HK-2 (cell line): ENCODE results near the gene DIP2B.
A peak's percentile ranks its signal among the peaks of the same experiment; 100 is the strongest.

Experiments
- DNase-seq: peaks from one replicate; pipeline ENCODE4 v3.0.0-alpha.2; 2018; ENCODE audit not compliant: unreplicated experiment

DIP2B gene

DNA sequence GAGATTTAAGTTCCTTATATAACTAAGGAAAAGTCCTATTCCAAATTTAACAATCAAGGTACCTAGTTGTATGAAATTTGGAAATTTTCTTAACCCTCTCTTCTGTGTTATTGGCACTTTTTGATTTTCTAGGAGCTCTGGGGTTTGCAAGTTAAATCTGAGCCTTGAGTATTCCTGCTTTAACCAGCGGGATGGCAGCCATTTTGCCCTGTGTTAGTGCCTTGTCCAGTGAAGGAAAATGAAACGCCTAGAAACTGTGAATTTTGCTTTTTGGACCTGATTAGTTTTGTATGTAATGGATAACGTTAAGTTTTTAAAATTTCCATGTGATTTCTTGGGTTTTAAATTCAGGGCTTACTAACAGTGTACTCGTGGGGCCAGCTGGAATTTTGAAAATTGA lies 45.1 kb downstream of the DIP2B start:
- DNase-seq, result no peak

DNA sequence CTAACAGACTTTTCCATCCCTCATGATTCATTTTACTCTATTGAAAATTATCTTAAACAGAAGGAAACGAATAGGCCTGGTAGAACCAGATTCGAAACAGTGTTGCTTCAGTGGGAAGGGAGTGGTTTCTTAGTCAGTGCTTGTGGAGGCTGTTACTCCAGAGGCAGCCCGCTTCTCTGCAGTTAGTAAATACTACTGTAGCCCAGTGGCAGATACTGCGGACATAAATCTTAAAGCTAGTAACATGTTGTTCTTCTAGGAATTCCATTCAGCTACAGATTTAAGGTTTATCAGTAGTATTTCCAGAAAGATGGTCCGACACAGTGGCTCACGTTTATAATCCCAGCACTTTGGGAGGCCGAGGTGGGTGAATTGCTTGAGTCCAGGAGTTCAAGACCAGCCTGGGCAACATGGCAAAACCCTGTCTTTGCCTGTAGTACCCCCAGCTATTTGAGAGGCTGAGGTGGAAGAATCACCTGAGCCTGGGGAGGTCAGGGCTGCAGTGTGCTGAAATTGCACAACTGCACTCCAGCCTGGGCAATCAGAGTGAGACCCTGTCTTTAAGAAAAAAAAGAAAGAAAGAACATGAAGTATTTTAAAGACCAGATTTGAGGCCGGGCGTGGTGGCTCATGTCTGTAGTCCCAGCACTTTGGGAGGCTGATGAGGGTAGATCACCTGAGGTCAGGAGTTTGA lies 45.9 kb downstream of the DIP2B start:
- no peak for DNase-seq

DNA sequence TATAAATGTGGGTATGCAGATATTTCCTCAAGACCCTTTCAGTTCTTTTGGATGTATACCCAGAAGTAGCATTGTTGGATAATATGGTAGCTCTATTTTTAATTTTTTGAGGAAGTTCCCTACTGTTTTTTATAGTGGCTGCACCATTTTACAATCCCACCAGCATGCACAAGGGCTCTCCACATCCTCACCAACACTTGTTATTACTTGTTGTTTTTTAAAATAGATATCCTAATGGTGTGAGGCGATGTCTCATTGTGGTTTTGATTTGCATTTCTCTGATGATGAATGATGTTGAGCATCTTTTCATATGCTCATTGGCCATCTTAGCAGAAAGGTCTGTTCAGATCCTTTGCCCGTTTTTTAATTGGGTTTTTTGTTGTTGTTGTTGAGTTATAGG lies 47.1 kb downstream of the DIP2B start:
- no peak for DNase-seq

DNA sequence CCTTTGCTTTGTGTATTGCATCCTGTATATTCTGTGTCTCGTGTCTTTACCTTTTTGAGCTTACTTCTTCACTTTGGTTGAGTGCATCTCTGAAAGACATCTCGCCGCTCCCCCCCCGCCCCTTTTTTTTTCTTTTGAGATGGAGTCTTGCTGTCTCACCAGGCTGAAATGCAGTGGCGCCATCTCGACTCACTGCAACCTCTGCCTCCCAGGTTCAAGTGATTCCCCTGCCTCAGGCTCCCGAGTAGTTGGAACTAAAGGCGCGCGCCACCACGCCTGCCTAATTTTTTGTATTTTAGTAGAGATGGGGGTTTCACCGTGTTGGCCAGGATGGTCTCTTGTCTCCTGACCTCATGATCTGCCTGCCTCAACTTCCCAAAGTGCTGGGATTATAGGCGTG lies 49.9 kb downstream of the DIP2B start:
- no peak for DNase-seq

DNA sequence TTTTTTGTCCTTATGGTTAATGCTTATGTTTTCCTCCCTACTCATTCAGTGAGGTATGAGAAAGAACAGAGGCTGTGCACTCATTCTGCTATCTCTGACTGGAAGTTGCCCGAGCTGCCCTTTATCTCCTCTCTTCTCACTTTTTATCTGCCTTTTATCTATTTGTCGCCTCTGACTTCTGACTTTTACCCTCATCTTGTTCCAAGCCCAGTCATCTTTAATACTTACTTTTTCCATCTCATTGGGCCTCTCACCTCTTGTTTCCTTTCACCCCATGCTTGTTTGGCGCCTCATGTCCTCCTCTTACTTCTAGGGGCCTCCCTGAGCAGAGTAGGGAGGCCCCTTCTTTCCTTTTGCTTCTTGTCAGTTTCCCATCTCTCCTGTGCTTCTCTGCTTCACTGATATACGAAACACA lies 50.7 kb downstream of the DIP2B start:
- no peak for DNase-seq

DNA sequence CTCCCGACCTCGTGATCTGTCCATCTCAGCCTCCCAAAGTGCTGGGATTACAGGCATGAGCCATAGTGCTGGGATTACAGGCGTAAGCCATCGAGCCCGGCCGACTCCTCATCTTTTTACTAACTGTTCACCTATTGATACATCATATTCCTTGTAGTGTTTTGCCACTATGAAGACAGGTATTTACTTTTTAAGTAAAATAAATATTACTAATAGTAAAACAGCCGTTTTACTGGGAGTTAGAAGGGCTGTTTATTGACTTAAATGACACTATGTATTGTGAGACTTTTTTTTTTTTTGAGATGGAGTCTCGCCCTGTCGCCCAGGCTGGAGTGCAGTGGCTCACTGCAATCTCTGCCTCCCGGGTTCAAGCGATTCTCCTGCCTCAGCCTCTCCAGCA lies 51.5 kb downstream of the DIP2B start:
- DNase-seq, result no peak

DNA sequence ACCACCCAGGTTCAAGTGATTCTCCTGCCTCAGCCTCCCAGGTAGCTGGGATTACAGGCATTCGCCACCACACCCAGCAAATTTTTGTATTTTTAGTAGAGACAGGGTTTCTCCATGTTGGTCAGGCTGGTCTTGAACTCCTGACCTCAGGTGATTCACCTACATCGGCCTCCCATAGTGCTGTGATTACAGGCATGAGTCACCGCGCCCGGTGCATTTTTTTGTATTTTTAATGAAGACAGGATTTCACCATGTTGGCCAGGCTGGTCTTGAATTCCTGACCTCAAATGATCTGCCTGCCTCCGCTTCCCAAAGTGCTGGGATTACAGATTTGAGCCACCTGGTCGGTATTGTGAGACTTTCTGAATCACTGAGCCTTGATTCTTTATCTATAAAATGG lies 52.0 kb downstream of the DIP2B start:
- DNase-seq, result peak; percentile 48

DNA sequence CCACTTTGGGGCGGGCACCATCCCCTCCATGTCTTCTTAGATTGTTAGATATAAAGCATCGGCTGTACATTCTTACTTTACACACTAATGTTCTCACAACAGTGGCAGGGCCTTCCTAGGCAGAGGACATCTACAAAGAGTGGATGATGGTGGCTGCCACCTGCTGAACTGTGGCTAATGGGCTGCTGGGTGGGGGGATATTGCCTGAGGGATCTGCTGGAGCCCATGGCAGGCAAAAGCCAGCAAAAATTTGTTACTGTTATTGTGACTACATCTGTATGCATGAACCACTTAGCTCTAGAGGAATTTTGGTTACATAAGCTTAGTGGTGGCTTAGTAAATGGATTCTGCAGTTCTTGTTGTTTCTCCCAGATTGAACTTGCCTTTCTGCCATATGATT lies 52.6 kb downstream of the DIP2B start:
- DNase-seq, result no peak

DNA sequence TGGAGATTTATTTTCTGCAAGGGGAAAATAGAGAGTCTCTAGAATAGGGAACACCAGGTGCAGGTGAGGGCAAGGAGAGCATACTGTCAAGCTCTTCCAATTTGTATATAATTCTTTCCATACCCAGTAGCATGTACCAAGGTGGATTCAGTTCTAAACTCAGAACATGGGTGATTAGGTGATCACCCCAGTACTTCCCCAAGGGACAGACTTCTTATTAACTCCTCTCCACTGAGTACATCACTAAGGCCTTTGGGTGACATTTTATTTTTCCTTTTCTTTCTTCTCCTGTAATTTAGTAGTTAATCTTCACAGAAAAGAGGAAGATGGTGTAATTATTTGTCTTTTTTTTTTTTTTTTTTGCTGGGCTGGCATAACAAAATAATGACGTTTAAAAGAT lies 54.2 kb downstream of the DIP2B start:
- no peak for DNase-seq

DNA sequence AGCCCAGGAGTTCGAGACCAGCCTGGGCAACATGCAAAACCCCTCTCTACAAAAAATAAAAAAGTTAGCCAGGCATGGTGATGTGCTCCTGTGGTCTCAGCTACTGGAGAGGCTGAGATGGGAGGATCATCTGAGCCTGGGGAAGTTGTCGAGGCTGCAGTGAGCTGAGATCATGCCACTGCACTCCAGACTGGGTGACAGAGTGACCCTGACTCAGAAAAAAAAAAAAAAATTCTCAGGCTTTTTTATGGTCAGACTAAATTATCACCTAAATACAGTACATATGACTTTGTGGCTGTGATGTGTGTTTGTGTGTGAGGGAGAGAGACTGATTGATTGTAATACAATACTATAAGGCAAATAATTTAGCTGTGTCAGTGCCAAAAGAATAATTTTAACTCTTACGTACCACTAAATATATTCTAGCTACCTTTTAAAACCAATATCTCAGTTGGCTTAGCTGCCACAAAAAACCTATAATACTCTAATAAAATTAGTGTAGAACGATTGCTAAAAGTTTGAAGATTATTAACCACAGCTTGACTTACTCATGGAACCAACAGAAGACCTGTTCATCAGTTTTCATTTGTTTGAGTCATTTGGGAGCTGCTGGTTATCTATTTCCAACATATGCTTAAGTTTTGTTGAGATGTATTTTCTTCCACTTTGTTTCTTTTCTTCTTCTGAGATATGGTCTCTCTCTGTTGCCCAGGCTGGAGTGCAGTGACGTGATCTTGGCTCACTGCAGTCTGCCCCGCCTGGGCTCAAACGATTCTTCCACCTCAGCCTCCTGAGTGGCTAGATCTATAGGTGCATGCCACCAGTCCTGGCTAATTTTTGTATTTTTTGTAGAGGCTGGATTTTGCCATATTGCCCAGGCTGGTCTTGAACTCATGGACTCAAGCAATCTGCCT lies 58.0 kb downstream of the DIP2B start:
- no peak for DNase-seq

DNA sequence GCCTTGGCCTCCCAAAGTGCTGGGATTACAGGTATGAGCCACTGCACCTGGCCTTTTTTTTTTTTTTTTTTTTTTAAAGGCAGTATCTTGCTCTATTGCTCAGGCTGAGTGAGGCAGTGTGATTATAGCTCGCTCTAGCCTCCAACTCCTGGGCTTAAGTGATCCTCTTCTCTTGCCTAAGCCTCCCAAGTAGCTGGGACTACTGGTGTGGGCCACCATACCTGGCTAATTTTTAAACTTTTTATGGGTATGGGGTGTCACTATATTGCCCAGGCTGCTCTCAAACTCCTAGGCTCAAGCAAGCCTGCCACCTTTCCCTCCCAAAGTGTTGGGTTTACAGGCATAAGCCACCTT lies 58.6 kb downstream of the DIP2B start:
- no peak for DNase-seq

DNA sequence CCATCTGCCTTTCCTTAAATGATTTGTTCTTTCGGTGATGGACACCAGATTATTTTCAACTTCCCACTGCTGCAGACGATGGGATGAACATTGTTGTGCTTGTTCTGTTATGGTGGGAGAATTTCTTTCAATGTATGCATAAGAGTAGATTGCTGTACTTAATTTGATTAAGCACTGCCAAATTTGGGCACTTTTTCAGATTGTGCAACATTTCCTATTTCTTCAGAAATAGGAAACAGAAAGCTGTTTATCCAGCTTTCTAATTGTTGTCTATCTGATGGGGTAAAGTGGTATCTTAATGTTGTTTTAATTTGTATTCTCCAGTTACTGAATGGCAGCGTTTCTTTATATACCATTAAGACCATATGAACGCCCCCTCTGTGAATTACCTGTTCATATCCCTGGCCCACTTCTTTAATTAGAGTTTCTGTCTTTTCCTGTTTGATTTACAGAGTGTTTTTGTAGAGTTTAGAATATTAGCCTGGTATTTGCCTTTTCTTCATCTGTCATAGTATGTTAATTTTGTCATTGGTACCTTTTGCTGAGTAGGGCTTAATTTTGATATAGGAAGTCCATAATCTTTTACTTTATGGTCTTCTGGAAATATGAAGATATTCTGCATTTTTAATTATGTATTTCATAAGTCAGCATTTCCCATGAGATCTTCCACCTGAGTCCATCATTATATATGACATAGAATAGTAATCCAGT lies 59.6 kb downstream of the DIP2B start:
- no peak for DNase-seq

DNA sequence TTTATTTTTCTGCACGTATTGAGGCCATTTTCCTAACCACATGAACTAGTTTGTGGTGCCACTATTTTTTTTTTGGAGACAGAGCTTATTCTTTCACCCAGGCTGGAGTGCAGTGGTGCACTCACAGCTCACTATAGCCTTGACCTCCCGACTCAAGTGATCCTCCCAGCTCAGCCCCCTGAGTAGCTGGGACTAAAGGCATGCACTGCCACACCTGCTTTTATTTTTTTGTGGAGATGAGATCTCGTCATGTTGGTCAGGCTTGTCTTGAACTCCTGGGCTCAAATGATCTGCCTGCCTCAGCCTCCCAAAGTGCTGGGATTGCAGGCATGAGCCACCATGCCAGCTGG lies 60.1 kb downstream of the DIP2B start:
- DNase-seq, result no peak

DNA sequence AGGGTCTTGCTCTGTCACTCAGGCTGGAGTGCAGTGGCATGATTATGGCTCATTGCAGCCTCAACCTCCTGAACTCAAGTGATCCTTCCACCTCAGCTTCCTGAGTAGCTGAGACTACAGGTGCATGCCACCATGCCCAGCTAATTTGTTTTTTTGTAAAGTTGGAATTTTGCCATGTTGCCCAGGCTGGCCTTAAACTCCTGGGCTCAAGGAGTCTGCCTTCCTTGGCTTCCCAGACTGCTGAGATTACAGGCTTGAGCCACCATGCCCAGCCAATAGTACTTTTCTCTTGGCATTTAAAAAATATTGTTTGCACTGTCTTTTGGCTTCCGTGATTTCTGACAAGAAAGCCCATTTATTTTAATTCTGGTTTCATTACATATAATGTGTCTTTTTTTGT lies 61.3 kb downstream of the DIP2B start:
- DNase-seq, result no peak

DNA sequence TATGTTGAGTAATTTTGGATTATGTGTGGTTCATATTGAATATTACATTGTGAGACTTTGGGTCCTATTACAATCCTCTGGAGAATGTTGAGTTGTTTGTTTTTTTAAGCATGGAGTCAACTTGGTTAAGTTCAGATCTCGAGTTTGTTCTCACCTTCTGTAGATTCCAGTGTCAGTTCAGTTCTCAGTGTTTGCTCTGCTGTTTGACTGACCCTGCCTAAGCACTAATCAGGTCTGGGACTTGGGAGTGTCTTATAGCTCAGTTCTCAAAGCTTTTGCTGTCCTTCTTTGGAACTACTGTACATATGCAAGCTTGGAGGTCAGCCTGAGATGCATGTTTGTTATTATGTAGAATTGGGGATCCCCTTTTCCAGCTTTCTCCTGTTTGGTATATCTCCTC lies 63.1 kb downstream of the DIP2B start:
- no peak for DNase-seq

DNA sequence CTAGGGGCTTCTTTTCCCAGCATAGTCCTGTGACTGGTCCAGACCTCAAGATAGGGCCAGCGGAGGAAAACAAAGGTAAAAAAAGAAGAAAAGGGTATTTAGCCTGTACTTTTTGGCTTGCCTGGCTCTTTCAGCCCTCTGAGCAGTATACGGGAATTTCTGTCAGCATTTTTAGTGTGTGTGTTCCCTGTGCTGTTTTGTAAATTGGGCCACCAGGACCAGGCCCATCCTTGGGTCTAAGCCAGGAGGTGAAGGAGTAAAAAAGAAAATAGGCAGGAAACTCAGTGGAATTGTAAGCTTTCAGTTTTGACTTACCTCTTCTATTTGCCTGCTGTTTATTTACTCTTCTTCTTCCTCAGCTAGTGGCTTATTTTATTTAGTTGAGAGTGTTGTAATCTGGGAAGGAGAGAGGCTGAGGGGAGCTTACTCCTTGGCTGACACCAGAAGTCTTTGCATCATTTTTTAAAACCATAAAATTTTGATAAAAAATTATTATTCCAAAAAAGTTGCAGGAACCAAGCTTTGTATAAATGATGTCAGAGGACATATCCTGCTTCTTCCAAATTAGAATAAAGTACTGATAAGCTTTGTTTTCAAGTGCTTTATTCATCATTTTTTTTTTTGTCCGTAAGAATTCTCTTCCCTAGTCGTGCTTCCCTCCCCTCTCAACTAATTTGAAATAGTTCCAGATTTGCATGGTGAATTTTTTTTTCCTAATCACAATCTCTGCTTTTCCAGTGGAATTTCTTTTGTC lies 63.7 kb downstream of the DIP2B start:
- no peak for DNase-seq

DNA sequence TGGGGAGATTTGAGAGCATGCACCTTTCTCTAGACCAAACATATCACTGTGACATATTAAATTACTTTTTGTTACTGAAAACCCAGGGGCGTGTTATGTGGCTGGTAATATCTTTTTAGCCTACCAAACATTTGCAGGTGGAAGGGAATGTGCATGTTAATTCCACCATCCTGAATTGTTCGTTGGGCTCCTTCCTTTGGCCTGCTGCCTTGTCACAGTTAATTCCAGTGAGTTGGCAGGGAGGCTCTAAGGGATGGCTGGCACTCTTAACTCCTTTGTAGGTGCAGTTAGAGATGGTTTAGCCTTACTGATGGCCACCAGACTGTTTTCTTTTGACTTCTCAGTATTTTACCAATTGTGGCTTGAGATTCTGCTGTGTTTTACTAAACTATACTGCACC lies 64.5 kb downstream of the DIP2B start:
- no peak for DNase-seq

DNA sequence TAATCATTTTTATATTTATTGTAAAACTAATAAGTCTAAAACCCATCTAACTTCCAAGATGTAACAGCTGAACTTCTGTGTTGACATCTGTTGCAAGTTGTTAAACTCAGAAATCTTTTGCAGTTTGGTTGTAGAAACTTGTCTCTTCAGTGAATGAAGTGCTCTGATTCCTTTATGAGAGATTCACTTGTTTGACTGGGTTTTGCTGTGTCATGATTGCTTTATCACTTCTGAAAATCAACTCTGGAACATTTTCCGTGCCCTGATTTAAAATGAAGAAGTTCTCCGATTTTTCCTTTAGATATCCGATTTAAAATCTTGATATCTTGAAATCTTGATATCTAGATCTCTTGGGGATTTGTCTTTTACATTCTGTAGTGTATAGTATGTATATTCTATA lies 65.1 kb downstream of the DIP2B start:
- no peak for DNase-seq

DNA sequence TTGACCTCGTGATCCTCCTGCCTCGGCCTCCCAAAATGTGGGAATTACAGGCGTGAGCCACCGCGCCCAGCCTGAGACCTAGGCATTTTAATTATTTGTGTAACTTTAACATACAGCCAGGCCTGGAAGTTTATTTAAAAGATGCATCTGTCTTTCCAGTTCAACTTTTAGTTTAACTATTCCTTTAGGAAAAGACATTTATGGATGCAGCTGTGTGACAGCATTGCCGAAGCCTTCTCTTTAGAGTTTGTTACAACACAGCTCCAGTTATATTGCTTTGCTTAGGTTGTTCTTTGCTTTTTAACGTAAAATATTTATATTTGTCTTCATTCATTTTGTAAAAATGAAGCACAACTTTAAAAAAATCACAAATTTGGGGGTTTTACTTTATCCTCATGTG lies 67.0 kb downstream of the DIP2B start:
- DNase-seq, result no peak

DNA sequence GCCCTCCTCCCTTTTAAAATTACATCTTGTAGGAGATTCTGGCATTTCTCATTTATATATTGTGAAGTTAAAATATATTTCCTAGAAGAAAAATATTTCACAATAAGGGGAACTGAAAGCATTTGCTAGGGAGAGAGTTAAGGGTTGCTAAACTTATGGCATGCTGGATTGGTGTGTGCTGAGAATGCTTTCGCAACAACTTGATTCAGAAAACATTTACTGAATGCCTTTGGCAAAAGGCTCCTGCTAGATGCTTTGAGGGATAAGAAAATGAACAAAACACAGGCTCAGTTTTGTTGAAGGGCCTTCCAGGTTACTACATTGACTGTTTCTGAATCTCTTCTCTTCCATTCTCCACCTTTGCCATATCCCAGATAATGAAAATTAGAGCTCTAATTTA lies 67.5 kb downstream of the DIP2B start:
- no peak for DNase-seq

DNA sequence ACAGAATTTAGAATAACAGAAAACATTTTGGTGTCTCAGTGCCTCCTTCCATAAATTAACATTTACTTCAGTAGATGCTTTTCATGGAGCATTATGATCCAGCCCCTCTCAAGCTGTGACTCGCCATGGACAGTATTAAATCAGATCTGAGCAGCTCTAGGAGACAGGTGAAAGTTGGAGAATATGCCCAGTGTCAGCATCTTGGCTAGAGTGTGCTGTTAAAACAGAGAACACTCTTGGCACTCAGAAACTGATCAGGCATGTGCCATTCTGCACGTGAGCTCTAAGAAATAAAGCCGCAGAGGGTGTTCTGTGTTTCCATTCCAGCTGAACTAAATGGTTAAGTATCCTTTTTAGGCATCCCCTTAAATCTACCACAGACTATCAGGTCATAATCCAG lies 68.0 kb downstream of the DIP2B start:
- DNase-seq, result no peak

DNA sequence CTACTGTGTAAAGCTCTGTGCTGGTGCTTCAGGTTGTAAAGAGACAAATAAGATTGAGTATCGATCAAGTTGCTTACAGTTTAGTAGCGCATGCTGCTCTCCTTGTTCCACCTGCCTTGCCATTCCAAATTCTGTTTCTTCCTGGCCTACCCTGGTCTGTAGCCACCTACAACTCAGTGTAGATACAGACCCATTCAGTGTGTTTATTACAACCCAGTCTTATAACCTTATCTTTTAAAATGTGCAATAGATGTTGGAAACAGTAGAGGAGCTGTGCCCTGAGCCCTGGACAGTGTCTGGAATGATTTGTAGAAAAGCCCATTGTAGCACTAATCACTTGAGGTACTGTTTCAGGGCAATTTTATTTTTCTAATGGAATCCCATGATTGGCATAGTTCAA lies 68.5 kb downstream of the DIP2B start:
- no peak for DNase-seq
